Stimulated activated CD8-positive, alpha-beta memory T cell treated with anti-CD3 and anti-CD28 coated beads, Interleukin-12 subunit alpha, Interleukin-12 subunit beta, amount 100 ng/mL, for 1 hour (primary cell): Measurements from ENCODE around the gene C14orf119.

Source experiments
- DNase-seq: peaks from one replicate; pipeline ENCODE4 v3.0.0-alpha.2; 2020; ENCODE audit warnings: low read depth

C14orf119 gene

GRCh38 chr14:23149745-23150144 is 54.4 kb downstream of the C14orf119 start:
- DNase-seq, result no peak
